ENCODE measurements around the gene SYT1. TPM values are rescaled to one million over a fixed set of nuclear protein-coding genes. Genes with fewer than 3 reads are reported as not detected.
A peak's percentile ranks its signal among the peaks of the same experiment; 100 is the strongest.

The SYT1 gene
- total and polyA plus RNA-seq, 7 donors = 2.8 to 20.0 (median 10.6) TPM; not detected in 1

- Histone ChIP-seq H3K9me3 (no peaks in the 10 kb centered on the region), H3K27me3 (peaks cover 0 to 13% (median 0%) of the 10 kb centered on the region in 3 donors), H3K4me1 (peaks cover 0 to 18% (median 16%) of the 10 kb centered on the region in 4 donors), H3K36me3 (no peaks in the 10 kb centered on the region), H3K4me3 (peak overlapping the region in 3 of 4 donors; percentile 50 to 57 (median 54)), H3K27ac (peak overlapping the region in 1 of 4 donors; percentile 39)
- WGBS, 2 donors = 13 to 27% methylated on average over 5 of the region's 5 CpGs
- no peak for DNase-seq
- TF ChIP-seq POLR2AphosphoS5 (IDR thresholded peaks at IDR 0.05) (no peak), POLR2A (IDR thresholded peaks at IDR 0.05) (no peak), EP300 (IDR thresholded peaks at IDR 0.05) (no peak), CTCF (IDR thresholded peaks at IDR 0.05) (no peak)
- intact Hi-C loops (cut with DNase I) = no loop called here
Measured at GRCh38 chr12:78865516-78865915, 942 bp downstream of the SYT1 start.

GRCh38 chr12:78866518-78866917, 1.9 kb downstream of the SYT1 start:
- Histone ChIP-seq H3K27me3 (peaks cover 0 to 13% (median 0%) of the 10 kb centered on the region in 3 donors), H3K36me3 (no peaks in the 10 kb centered on the region), H3K4me3 (no peak overlapping the region), H3K27ac (no peak overlapping the region), H3K4me1 (peaks cover 0 to 22% (median 19%) of the 10 kb centered on the region in 4 donors), H3K9me3 (no peaks in the 10 kb centered on the region)
- WGBS, 2 donors = 91 to 93% methylated on average over 4 of the region's 4 CpGs
- intact Hi-C loops (cut with DNase I) = no loop called here
- no peak for TF ChIP-seq POLR2AphosphoS5 (IDR thresholded peaks at IDR 0.05)
- TF ChIP-seq CTCF (IDR thresholded peaks at IDR 0.05) = no peak
- no peak for TF ChIP-seq EP300 (IDR thresholded peaks at IDR 0.05)
- TF ChIP-seq POLR2A (IDR thresholded peaks at IDR 0.05) = no peak
- no peak for DNase-seq

- no peak overlapping the region for H3K27ac ChIP-seq
- intact Hi-C loops (cut with DNase I) = no loop called here
- H3K4me3 ChIP-seq = no peak overlapping the region
- peaks cover 0 to 12% (median 6%) of the 10 kb centered on the region in 4 donors for H3K4me1 ChIP-seq
- no peaks in the 10 kb centered on the region for H3K36me3 ChIP-seq
- H3K9me3 ChIP-seq = no peaks in the 10 kb centered on the region
- no peak for TF ChIP-seq EP300 (IDR thresholded peaks at IDR 0.05)
- no peak for TF ChIP-seq POLR2A (IDR thresholded peaks at IDR 0.05)
- no peak for TF ChIP-seq CTCF (IDR thresholded peaks at IDR 0.05)
- TF ChIP-seq POLR2AphosphoS5 (IDR thresholded peaks at IDR 0.05) = no peak
- peaks cover 0 to 1% (median 0%) of the 10 kb centered on the region in 3 donors for H3K27me3 ChIP-seq
- no peak for DNase-seq
- WGBS, 2 donors = 89 to 94% methylated on average over 3 of the region's 3 CpGs
Measured at GRCh38 chr12:78870539-78870938, 6.0 kb downstream of the SYT1 start.

- H3K4me3 ChIP-seq = no peak overlapping the region
- WGBS, 2 donors = 56 to 67% methylated on average over 2 of the region's 2 CpGs
- intact Hi-C loops (cut with DNase I) = no loop called here
- peak overlapping the region in 1 of 4 donors; percentile 15 for H3K27ac ChIP-seq
- no peaks in the 10 kb centered on the region for H3K27me3 ChIP-seq
- no peaks in the 10 kb centered on the region for H3K9me3 ChIP-seq
- H3K36me3 ChIP-seq = no peaks in the 10 kb centered on the region
- DNase-seq = no peak
- TF ChIP-seq CTCF (IDR thresholded peaks at IDR 0.05) (no peak), POLR2AphosphoS5 (IDR thresholded peaks at IDR 0.05) (no peak), EP300 (IDR thresholded peaks at IDR 0.05) (no peak), POLR2A (IDR thresholded peaks at IDR 0.05) (no peak)
- H3K4me1 ChIP-seq = peaks cover 0 to 12% (median 6%) of the 10 kb centered on the region in 4 donors
Measured at GRCh38 chr12:78871566-78871965, 7.0 kb downstream of the SYT1 start.

- intact Hi-C loops (cut with DNase I) = no loop called here
Measured at GRCh38 chr12:78878459-78878858, 13.9 kb downstream of the SYT1 start.

More at GRCh38 chr12:78878459-78878858, 13.9 kb downstream of the SYT1 start:
- H3K4me1 ChIP-seq = no peaks in the 10 kb centered on the region
- no peaks in the 10 kb centered on the region for H3K9me3 ChIP-seq
- 18 to 65% methylated on average over 3 of the region's 3 CpGs for WGBS, 2 donors
- no peaks in the 10 kb centered on the region for H3K36me3 ChIP-seq
- TF ChIP-seq EP300 (IDR thresholded peaks at IDR 0.05) = no peak
- H3K27me3 ChIP-seq = no peaks in the 10 kb centered on the region
- H3K4me3 ChIP-seq = no peak overlapping the region
- H3K27ac ChIP-seq = no peak overlapping the region
- DNase-seq = no peak

Measured in sigmoid colon (tissue), 7 donors.